Measurements from ENCODE around the gene TNRC6C. TPM values are rescaled to one million over a fixed set of nuclear protein-coding genes. Genes with fewer than 3 reads are reported as not detected.
A peak's percentile ranks its signal among the peaks of the same experiment; 100 is the strongest.

Gene TNRC6C
- total and polyA plus RNA-seq, 2 of the 13 experiments (the other 11 are each of a cell fraction or from before 2014, with no cell fraction given) = 0.66 to 4.9 TPM

DNA sequence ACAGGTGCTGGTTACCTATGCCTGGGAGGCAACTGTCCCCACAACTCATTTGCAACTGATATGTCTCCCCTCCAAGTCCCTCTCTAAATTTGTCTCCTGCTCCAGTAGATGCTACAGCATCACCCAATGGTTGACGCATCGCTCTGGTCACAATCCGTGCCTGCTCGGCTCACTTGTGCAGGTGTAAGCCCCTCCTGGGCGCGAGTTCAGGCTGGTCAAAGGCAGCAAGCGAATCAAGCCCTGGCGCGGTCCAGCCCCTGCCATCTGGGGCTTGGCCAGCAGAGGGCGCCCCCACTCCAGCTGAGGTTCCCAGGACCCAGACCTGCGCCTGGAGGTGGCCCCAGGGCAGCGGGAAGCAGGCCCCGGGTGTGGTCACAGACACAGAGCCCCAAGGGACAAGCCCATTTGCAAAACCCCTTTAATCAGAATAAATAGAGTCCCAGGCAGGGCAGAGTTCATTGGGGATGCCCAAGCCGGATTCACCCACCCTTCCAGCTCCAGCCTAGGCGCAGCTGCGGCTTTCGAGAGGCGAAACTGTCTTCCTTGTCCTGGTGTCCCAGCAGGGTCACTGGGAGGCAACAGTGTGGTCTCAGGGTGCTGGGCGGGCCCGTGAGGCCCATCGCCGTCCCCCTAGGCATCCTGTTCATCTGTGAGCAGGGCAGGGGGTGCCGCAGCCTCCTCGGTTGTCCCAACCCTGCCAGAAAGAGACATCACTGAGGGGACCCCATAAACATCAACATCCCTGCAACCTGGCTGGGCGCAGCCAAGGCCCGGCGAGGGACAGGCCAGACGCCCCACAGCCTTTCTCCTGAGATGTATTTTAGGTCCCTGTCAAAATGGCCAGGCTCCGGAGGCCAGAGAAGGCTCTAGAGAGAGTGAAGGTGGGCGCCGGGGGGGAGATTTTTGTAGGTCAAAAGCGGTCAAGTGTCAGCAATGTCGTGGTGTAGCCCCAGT is 154.3 kb downstream of the TNRC6C start (continued):
- TF ChIP-seq RELA (CRISPR knock-in tag; IDR thresholded peaks at IDR 0.05) = peak; percentile 75; the same call in 1 of the 2 replicates
- TF ChIP-seq ZBTB7B (CRISPR knock-in tag; IDR thresholded peaks at IDR 0.05) = peak; percentile 76; the same call in 1 of the 2 replicates
- peak; percentile 18; the same call in 1 of the 2 replicates for TF ChIP-seq KAT8 (CRISPR knock-in tag; IDR thresholded peaks at IDR 0.05)
- TF ChIP-seq, protein P1, sequence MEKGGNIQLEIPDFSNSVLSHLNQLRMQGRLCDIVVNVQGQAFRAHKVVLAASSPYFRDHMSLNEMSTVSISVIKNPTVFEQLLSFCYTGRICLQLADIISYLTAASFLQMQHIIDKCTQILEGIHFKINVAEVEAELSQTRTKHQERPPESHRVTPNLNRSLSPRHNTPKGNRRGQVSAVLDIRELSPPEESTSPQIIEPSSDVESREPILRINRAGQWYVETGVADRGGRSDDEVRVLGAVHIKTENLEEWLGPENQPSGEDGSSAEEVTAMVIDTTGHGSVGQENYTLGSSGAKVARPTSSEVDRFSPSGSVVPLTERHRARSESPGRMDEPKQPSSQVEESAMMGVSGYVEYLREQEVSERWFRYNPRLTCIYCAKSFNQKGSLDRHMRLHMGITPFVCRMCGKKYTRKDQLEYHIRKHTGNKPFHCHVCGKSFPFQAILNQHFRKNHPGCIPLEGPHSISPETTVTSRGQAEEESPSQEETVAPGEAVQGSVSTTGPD (CRISPR knock-in tag; IDR thresholded peaks at IDR 0.05) = no peak
- 0 out of 2 replicates have a peak, but pooled peaks have one; percentile 45 for TF ChIP-seq ZNF607 (CRISPR knock-in tag; IDR thresholded peaks at IDR 0.05; ENCODE audit: borderline replicate concordance)
- TF ChIP-seq ZFY (CRISPR knock-in tag; IDR thresholded peaks at IDR 0.05) = peak; percentile 37; the same call in 1 of the 2 replicates
- peak; percentile 37; the same call in 1 of the 2 replicates for TF ChIP-seq PAF1 (CRISPR knock-in tag; IDR thresholded peaks at IDR 0.05)
- peak; percentile 48; the same call in 1 of the 2 replicates for TF ChIP-seq HDAC2 (CRISPR knock-in tag; IDR thresholded peaks at IDR 0.05)
- TF ChIP-seq SAP130 (CRISPR knock-in tag; IDR thresholded peaks at IDR 0.05; ENCODE audit: low read depth) = peak; percentile 34; the same call in 1 of the 2 replicates
- peak; percentile 71 for TF ChIP-seq AGO2 (optimal IDR thresholded peaks at IDR 0.05; ENCODE audit: low read depth, low read length)
- no peak for TF ChIP-seq NONO (IDR thresholded peaks at IDR 0.05)
- peak; percentile 53; the same call in 1 of the 2 replicates for TF ChIP-seq NONO (CRISPR knock-in tag; conservative IDR thresholded peaks at IDR 0.05)
- TF ChIP-seq TEAD3 (CRISPR knock-in tag; optimal IDR thresholded peaks at IDR 0.05; ENCODE audit: borderline replicate concordance) = peak; percentile 51
- TF ChIP-seq NFYC (CRISPR knock-in tag; IDR thresholded peaks at IDR 0.05) = 0 out of 2 replicates have a peak, but pooled peaks have one; percentile 28
- TF ChIP-seq RAD21 (CRISPR knock-in tag; IDR thresholded peaks at IDR 0.05) = peak; percentile 98
- TF ChIP-seq SMAD1 (CRISPR knock-in tag; IDR thresholded peaks at IDR 0.05; ENCODE audit: borderline replicate concordance, low read depth) = peak; percentile 92; the same call in 1 of the 2 replicates
- peak; percentile 55 for TF ChIP-seq HNRNPLL (IDR thresholded peaks at IDR 0.05; ENCODE audit: low read depth, low read length, poor library complexity, severe bottlenecking)
- TF ChIP-seq ZNF563 (CRISPR knock-in tag; IDR thresholded peaks at IDR 0.05) = 0 out of 2 replicates have a peak, but pooled peaks have one; percentile 25
- no peak for TF ChIP-seq CENPBD1 (CRISPR knock-in tag; IDR thresholded peaks at IDR 0.05; ENCODE audit: borderline replicate concordance, low read depth)
- peak; percentile 81; the same call in 1 of the 2 replicates for TF ChIP-seq MEIS2 (CRISPR knock-in tag; IDR thresholded peaks at IDR 0.05)
- TF ChIP-seq ZBTB46 (CRISPR knock-in tag; IDR thresholded peaks at IDR 0.05; ENCODE audit: borderline replicate concordance) = no peak
- TF ChIP-seq IRF2 (CRISPR knock-in tag; IDR thresholded peaks at IDR 0.05) = peak; percentile 49; the same call in 1 of the 2 replicates
- no peak for TF ChIP-seq ZNF704 (CRISPR knock-in tag; IDR thresholded peaks at IDR 0.05; ENCODE audit: borderline replicate concordance)
- peak; percentile 77; the same call in 1 of the 2 replicates for TF ChIP-seq SALL2 (CRISPR knock-in tag; IDR thresholded peaks at IDR 0.05)
- no peak for TF ChIP-seq NR1H2 (CRISPR knock-in tag; IDR thresholded peaks at IDR 0.05; ENCODE audit: borderline replicate concordance, low read depth)
